HG03571 (cell line): ENCODE data around the gene AGXT2.
"Not testable (repeated sequence)": the region's sequence is repeated elsewhere in the genome, so short reads cannot be mapped to it uniquely, and the experiment has no call there.

Experiments used
- ATAC-seq: cut with Tn5 transposase; IDR thresholded peaks from one replicate; pipeline ENCODE4 v1.9.1; 2021; ENCODE audit not compliant: unreplicated experiment

AGXT2 gene

DNA sequence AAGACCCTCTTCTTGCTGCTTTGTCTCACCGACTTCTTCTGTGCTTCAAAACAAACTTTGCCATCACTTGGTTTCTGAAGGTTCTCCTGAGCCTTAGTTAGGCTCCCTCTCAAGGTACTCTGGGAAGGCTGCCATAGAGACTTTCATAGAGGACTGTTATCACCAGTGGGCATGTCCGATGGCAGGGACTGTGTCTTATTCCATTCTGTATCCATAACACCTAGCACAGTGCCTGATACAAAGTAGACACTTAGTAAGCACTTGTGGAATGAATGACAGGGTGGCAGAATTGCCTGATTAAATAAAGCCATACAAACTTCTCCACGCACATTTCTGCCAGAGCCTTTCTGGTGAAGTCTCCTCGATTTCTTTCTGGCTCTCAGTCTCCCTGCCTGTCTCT lies 32.7 kb downstream of the AGXT2 start:
- no peak for ATAC-seq

DNA sequence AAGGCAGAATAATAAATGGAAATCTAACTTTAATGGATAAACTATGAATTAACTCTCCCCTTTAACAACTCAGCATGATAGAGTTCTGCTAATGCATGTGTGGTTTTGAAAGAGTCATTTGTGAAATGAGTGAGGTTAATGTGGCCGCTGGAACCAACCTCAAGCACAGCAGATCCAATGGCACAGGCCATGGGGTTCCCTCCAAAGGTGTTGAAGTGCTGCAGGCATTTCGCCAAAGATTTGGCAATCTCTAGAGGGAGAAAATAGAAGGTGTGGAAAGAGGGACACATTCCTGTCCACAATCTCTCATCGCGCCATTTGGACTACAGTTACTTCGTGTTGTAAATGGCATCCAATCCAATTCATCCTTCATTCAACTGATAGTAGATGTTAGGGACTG lies 35.0 kb downstream of the AGXT2 start:
- ATAC-seq, result no peak

- ATAC-seq, result no peak
Measured at GRCh38 chr5:35012365-35012764, 35.4 kb downstream of the AGXT2 start.

GRCh38 chr5:35010676-35011075 lies 37.1 kb downstream of the AGXT2 start:
- no peak for ATAC-seq

- ATAC-seq, result no peak
Measured at GRCh38 chr5:35009657-35010056, 38.1 kb downstream of the AGXT2 start.

DNA sequence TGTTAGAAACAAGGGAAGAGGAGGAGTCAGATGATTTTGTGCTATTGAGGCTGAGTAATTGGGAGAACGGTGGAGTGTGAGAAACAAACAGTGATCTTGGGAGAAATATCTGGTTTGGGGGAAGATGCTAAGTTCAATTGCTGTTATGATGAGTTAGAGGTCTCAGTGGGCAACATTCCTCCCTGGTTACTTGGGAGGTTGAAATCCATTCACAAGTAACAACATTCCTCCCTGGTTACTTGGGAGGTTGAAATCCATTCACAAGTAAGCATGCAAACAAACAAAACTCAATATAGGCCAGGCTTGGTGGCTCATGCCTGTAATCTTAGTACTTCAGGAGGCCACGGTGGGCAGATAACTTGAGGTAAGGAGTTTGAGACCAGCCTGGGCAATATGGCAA lies 38.7 kb downstream of the AGXT2 start:
- no peak for ATAC-seq

DNA sequence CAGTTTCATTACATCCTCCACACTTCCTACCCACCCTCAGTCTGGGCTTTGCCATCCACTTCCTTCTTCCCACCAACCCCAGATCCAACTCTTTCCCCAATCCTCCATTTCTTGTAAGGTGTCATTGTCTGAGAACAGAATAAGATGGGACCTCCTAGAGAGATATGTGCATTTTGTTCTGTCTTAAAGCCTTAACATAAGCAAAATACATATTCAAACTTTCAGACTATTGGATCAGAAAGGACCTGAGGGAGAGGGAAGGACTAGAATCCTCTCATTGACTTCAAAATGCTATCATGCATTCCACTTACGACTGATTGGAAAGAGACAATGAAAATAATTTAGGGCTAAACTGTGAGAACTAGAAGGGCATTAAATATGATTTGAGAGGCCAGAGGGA lies 43.0 kb downstream of the AGXT2 start:
- no peak for ATAC-seq

- no peak for ATAC-seq
Measured at GRCh38 chr5:35004200-35004599, 43.5 kb downstream of the AGXT2 start.

- ATAC-seq, result peak; percentile 68
Measured at GRCh38 chr5:35003018-35003957, 44.5 kb downstream of the AGXT2 start.

DNA sequence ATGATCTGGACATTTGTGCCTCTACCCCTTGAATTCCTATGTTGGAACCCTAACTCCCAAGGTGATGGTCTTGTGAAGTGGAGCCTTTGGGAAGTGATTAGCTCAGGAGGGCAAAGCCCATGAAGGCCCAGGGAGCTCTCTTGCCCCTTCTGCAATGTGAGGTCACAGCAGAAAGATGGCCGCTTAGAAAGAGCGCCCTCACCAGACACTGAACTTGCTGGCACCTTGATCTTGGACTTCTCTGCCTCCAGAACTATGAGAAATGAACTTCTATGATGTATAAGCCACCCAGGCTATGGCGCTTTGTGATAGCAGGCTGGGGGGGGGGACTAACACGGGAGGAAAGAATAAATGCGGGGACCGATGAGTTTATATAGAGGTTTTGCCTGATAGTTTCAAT lies 45.3 kb downstream of the AGXT2 start:
- no peak for ATAC-seq

DNA sequence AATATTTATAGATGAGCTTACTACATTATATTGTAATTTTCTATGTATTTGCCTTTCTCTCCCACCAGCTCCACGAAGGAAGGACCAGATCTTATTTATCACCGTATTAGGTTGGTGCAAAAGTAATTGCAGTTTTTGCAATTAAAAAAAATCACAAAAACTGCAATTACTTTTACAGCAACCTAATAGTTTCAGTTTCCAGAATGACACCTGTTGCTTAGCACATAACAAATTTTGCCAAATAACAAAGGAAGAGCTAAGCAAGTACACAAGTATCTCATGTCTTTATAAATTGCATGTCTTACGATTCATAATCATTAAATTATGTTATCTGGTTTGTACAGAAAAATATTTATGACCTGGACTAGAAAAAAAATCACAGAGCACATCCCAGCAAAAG lies 45.9 kb downstream of the AGXT2 start:
- no peak for ATAC-seq

GRCh38 chr5:34998058-34998789 lies 49.5 kb downstream of the AGXT2 start:
- ATAC-seq, result no peak

DNA sequence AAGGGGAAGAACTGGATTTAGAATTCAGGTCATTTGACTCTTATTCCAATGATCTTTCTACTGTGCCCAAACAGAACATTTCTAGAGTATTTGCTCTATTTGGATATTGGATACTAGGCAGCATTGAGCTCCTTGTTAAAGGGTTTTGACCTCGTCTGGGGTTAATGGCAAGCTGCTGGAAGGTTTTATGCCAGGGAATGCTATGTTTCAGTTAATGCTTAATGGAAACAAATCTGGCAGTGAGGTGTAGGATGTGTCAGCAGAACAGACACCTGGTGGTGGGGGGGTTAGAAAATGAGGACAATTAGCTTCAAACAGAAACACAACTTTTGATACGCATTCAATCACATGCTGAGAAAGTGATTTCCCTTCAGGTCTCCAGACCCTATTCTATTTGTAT lies 51.5 kb downstream of the AGXT2 start:
- ATAC-seq, result no peak

DNA sequence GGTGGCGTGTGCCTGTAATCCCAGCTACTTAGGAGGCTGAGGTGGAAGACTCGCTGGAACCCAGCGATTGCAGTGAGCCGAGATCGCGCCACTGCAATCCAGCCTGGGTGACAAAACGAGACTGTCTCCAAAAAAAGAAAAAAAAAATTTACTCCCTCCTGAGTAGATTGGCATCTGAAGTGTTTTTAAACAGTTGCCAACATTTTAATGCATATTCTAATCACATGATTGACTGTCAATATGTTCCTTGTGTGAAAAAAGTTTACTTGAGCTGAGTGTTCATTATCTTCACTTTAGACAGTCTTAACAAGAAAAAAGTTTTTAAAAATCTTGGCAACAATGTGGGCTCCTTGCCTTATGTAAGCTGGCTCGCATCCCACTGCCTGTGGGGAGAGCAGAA lies 53.8 kb downstream of the AGXT2 start:
- no peak for ATAC-seq

GRCh38 chr5:34991486-34992238 lies 56.1 kb downstream of the AGXT2 start:
- ATAC-seq, result no peak

DNA sequence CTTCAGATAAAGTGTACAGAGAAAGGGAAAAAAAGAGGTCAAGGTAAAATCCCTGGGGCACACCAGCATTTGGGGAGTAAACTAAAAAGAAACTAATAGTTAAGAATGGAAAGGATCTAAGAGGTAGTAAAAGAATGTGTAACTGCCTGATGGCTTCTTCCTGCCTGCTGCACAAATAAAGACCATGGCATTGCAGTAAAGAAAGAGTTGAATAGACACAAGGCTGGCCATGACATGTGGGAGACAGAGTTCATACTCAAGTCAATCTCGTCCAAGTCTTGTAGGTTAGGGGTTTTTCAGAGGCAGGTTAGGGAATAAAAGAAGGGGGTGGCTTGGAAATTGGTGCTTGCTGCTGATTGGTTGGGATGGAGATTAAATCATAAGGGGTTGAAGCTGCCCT lies 60.8 kb downstream of the AGXT2 start:
- ATAC-seq, result no peak

DNA sequence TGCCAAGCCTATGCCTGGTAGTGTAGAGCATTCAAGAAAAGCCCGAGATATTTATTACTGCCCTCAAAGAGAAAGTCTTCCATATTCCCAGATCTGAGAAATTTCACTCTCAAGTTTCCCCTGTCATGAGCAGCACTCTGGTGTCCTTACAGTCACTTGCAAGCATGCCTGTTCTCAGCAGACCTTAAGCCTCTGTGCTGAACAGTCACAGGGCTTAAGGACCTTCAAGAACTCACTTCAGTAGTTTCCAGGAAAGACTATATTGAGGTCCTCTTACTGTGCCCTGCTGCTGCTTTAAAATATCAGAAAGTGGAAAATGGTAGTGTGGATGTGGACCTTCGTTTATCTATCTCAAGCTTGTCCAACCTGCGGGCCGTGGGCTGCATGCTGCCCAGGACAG lies 64.9 kb downstream of the AGXT2 start:
- no peak for ATAC-seq

GRCh38 chr5:34978681-34979080 lies 69.1 kb downstream of the AGXT2 start:
- ATAC-seq, result peak; percentile 40

- peak; percentile 97 for ATAC-seq
Measured at GRCh38 chr5:34977934-34978613, 69.7 kb downstream of the AGXT2 start.

DNA sequence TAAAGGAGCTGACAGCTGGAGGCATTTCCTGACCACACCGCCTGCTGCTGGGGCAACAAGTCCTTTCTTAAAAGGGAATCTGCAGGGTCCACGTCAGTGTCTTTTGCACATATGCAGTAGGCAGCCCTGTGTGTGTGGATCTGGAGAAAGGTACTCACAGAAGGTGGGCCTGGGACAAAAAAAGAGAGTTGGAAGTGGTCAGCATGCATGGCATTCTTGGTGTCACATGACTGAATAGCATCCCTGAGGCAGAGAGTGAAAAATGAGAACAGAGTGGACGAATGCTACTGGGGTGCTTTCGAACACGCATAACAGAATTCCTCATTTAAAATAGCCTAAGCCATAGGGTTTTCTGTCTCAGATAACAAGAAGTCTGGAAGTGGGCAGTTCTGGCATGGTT lies 71.4 kb downstream of the AGXT2 start:
- ATAC-seq, result no peak

GRCh38 chr5:34971655-34972054 lies 76.1 kb downstream of the AGXT2 start:
- ATAC-seq, result not testable (repeated sequence)
